Non-pigmented ciliary epithelial cell (primary cell): ENCODE data around the gene COL5A1.

Experiments
- DNase-seq: peaks from one replicate; pipeline ENCODE4 v3.0.0-alpha.2; 2010; ENCODE audit warnings: low read depth

COL5A1 gene

GRCh38 chr9:134607971-134608370 is 33.6 kb upstream of the COL5A1 start:
- no peak for DNase-seq

GRCh38 chr9:134611046-134611445 is 30.6 kb upstream of the COL5A1 start:
- DNase-seq = no peak

GRCh38 chr9:134612309-134612708 is 29.3 kb upstream of the COL5A1 start:
- DNase-seq = no peak

GRCh38 chr9:134612715-134613114 is 28.9 kb upstream of the COL5A1 start:
- DNase-seq = no peak

- no peak for DNase-seq
Observed at GRCh38 chr9:134614256-134614655, 27.3 kb upstream of the COL5A1 start.

GRCh38 chr9:134616341-134616740 is 25.3 kb upstream of the COL5A1 start:
- DNase-seq = no peak

GRCh38 chr9:134617246-134617645 is 24.4 kb upstream of the COL5A1 start:
- DNase-seq = no peak

- no peak for DNase-seq
Observed at GRCh38 chr9:134617836-134618162, 23.8 kb upstream of the COL5A1 start.

- DNase-seq = no peak
Observed at GRCh38 chr9:134618163-134618832, 23.3 kb upstream of the COL5A1 start.

GRCh38 chr9:134618833-134619447 is 22.7 kb upstream of the COL5A1 start:
- no peak for DNase-seq

GRCh38 chr9:134619448-134619982 is 22.1 kb upstream of the COL5A1 start:
- no peak for DNase-seq

- DNase-seq = no peak
Observed at GRCh38 chr9:134619983-134620661, 21.5 kb upstream of the COL5A1 start.

GRCh38 chr9:134620751-134621557 is 20.6 kb upstream of the COL5A1 start:
- DNase-seq = no peak

- DNase-seq = no peak
Observed at GRCh38 chr9:134621558-134622110, 20.0 kb upstream of the COL5A1 start.

- no peak for DNase-seq
Observed at GRCh38 chr9:134622896-134623257, 18.7 kb upstream of the COL5A1 start.

GRCh38 chr9:134623258-134624066 is 18.1 kb upstream of the COL5A1 start:
- DNase-seq = no peak

- no peak for DNase-seq
Observed at GRCh38 chr9:134624137-134624591, 17.4 kb upstream of the COL5A1 start.

GRCh38 chr9:134624621-134625181 is 16.9 kb upstream of the COL5A1 start:
- DNase-seq = no peak

GRCh38 chr9:134625361-134626068 is 16.1 kb upstream of the COL5A1 start:
- no peak for DNase-seq

GRCh38 chr9:134626069-134626423 is 15.6 kb upstream of the COL5A1 start:
- no peak for DNase-seq
